Esophagus muscularis mucosa (tissue), 3 donors: Measurements from ENCODE around the gene ARX.

Experiments used
- POLR2A ChIP-seq: fragments of 450-650 bp; IDR thresholded peaks from one replicate; pipeline ENCODE4 v1.6.1; 2017; ENCODE audit warnings: antibody characterized with exemption, moderate library complexity, mild to moderate bottlenecking, low read depth
- TF ChIP-seq, protein P1 (sequence below), 3 experiments: fragments of 200-600 bp in 2 of 3; fragments of 450-650 bp in 1 of 3; sonication (generic) in 2 of 3; IDR thresholded peaks; one replicate each; pipeline ENCODE4 v1.5.1; 2017 to 2019; ENCODE audit warnings: antibody characterized with exemption in 3 of 3, mild to moderate bottlenecking in 2 of 3, moderate library complexity in 1 of 3

DNA sequence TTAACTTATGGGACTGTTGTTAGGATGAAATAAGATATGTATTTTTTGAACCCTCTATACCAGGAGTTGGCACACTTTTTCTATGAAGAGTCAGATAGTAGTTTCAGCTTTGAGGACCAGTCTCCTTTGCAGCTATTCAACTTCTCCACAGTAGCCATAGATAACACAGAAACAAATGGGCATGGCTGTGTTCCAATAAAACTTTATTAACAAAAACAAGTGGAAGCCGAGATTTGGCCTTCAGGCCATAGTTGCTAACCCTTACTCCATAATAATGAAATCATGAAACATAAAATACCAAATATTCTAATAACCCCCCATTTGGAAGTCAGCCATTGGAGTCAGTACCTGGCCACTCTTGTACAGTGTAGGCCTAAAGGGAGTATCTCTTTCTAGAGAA, 30.6 kb downstream of the ARX start:
- TF ChIP-seq, protein P1, sequence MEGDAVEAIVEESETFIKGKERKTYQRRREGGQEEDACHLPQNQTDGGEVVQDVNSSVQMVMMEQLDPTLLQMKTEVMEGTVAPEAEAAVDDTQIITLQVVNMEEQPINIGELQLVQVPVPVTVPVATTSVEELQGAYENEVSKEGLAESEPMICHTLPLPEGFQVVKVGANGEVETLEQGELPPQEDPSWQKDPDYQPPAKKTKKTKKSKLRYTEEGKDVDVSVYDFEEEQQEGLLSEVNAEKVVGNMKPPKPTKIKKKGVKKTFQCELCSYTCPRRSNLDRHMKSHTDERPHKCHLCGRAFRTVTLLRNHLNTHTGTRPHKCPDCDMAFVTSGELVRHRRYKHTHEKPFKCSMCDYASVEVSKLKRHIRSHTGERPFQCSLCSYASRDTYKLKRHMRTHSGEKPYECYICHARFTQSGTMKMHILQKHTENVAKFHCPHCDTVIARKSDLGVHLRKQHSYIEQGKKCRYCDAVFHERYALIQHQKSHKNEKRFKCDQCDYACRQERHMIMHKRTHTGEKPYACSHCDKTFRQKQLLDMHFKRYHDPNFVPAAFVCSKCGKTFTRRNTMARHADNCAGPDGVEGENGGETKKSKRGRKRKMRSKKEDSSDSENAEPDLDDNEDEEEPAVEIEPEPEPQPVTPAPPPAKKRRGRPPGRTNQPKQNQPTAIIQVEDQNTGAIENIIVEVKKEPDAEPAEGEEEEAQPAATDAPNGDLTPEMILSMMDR (IDR thresholded peaks at IDR 0.05) = no peak
- TF ChIP-seq POLR2A = no peak
